ENCODE results near the gene CBLL2.

DNA sequence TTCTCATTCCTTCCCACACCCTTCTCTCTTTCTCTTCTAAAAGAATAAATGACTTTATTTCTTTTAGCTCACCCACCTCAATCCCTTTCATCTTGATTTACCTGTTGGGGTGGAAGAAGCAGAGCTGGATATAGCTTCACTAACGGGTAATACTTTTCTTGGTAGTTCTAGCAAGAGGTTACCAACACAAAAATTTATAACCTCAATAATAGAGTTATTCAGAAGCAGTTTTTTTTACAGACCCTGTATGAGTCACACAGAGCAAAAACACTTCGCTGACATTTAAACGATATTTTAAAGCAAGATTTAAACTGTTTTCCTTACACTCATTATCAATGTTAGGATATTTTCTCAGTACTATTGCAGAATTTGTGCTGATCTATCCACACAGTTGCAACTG lies 42.4 kb downstream of the CBLL2 start:
- TF ChIP-seq TCF7L2 (IDR thresholded peaks at IDR 0.05; ENCODE audit: borderline replicate concordance, extremely low read depth, insufficient read depth, insufficient read length), result no peak
- TF ChIP-seq, protein P1, sequence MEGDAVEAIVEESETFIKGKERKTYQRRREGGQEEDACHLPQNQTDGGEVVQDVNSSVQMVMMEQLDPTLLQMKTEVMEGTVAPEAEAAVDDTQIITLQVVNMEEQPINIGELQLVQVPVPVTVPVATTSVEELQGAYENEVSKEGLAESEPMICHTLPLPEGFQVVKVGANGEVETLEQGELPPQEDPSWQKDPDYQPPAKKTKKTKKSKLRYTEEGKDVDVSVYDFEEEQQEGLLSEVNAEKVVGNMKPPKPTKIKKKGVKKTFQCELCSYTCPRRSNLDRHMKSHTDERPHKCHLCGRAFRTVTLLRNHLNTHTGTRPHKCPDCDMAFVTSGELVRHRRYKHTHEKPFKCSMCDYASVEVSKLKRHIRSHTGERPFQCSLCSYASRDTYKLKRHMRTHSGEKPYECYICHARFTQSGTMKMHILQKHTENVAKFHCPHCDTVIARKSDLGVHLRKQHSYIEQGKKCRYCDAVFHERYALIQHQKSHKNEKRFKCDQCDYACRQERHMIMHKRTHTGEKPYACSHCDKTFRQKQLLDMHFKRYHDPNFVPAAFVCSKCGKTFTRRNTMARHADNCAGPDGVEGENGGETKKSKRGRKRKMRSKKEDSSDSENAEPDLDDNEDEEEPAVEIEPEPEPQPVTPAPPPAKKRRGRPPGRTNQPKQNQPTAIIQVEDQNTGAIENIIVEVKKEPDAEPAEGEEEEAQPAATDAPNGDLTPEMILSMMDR (IDR thresholded peaks at IDR 0.05 in 2 of 3, conservative IDR thresholded peaks at IDR 0.05 in 1 of 3; ENCODE audit: borderline replicate concordance in 1 of 3, insufficient read depth in 1 of 3, low read depth in 2 of 3, low read length in 2 of 3), result no peak
- no peak for TF ChIP-seq JUND (IDR thresholded peaks at IDR 0.05)
- TF ChIP-seq CBX3 (IDR thresholded peaks at IDR 0.05; ENCODE audit: low read depth), result no peak
- no peak for TF ChIP-seq POLR2A (IDR thresholded peaks at IDR 0.05; ENCODE audit: borderline replicate concordance, extremely low read depth, insufficient read depth, insufficient read length)
- TF ChIP-seq, protein P2, sequence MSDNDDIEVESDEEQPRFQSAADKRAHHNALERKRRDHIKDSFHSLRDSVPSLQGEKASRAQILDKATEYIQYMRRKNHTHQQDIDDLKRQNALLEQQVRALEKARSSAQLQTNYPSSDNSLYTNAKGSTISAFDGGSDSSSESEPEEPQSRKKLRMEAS (IDR thresholded peaks at IDR 0.05), result no peak
- no peak for TF ChIP-seq POLR2AphosphoS5 (IDR thresholded peaks at IDR 0.05; ENCODE audit: low read depth, low read length)
- no peak for TF ChIP-seq ZNF274 (IDR thresholded peaks at IDR 0.05; ENCODE audit: low read depth, low read length)
- no peak for TF ChIP-seq SP1 (IDR thresholded peaks at IDR 0.05; ENCODE audit: low read depth)
- TF ChIP-seq SIN3A (IDR thresholded peaks at IDR 0.05; ENCODE audit: low read depth), result no peak
- TF ChIP-seq EZH2 (IDR thresholded peaks at IDR 0.05), result no peak
- no peak for TF ChIP-seq EZH2phosphoT487 (IDR thresholded peaks at IDR 0.05; ENCODE audit: borderline replicate concordance)
- TF ChIP-seq FOSL1 (IDR thresholded peaks at IDR 0.05; ENCODE audit: low read depth), result no peak
- TF ChIP-seq SRF (IDR thresholded peaks at IDR 0.05; ENCODE audit: low read depth), result no peak

All from HCT116 (cell line).